Neutrophil (primary cell): Measurements from ENCODE around the gene WBP1.
A peak's percentile ranks its signal among the peaks of the same experiment; 100 is the strongest.
"Not testable (repeated sequence)": the region's sequence is repeated elsewhere in the genome, so short reads cannot be mapped to it uniquely, and the experiment has no call there.

ENCODE experiments used
- H3K27ac ChIP-seq: fragments of 200-600 bp; sonication (generic); 2 replicates; pipeline ENCODE4 v1.5.1; 2016; ENCODE audit warnings: mild to moderate bottlenecking, moderate library complexity
- H3K27me3 ChIP-seq: fragments of 200-600 bp; sonication (generic); 2 replicates; pipeline ENCODE4 v1.6.0; 2016; ENCODE audit warnings: mild to moderate bottlenecking
- H3K36me3 ChIP-seq: fragments of 200-600 bp; sonication (generic); 2 replicates; pipeline ENCODE4 v1.5.1; 2017
- H3K4me1 ChIP-seq, 2 experiments: fragments of 200-600 bp in 1 of 2; sonication (generic) in 1 of 2; 1 replicate in 1 of 2; 2 replicates in 1 of 2; pipeline versions ENCODE4 v1.5.1 to v1.6.1; 2013 to 2016; ENCODE audit warnings: low read depth in 1 of 2, low read length in 1 of 2, mild to moderate bottlenecking in 1 of 2, moderate library complexity in 1 of 2; ENCODE audit not compliant: control insufficient read depth in 1 of 2, insufficient read depth in 1 of 2
- H3K4me3 ChIP-seq, 2 experiments: fragments of 200-600 bp in 1 of 2; sonication (generic) in 1 of 2; 1 replicate in 1 of 2; 2 replicates in 1 of 2; pipeline ENCODE4 v1.5.1; 2013 to 2016; ENCODE audit warnings: low read depth in 1 of 2, low read length in 1 of 2, mild to moderate bottlenecking in 1 of 2, moderate library complexity in 1 of 2
- H3K9me3 ChIP-seq: fragments of 200-600 bp; sonication (generic); 2 replicates; pipeline ENCODE4 v1.5.1; 2016
- TF ChIP-seq, protein P1 (sequence below): fragments of 200-600 bp; sonication (generic); IDR thresholded peaks from 2 replicates; pipeline ENCODE4 v1.5.1; 2016; ENCODE audit warnings: antibody characterized with exemption

Gene WBP1

GRCh38 chr2:74440378-74441169, 17.7 kb upstream of the WBP1 start:
- Histone ChIP-seq H3K4me3 (peak overlapping the region in 1 of 2 experiments; percentile 20), H3K36me3 (no peaks in the 10 kb centered on the region), H3K4me1 (peaks cover 14 to 19% of the 10 kb centered on the region in 2 experiments), H3K9me3 (no peaks in the 10 kb centered on the region), H3K27ac (no peak overlapping the region), H3K27me3 (peaks cover 85% of the 10 kb centered on the region)
- TF ChIP-seq, protein P1, sequence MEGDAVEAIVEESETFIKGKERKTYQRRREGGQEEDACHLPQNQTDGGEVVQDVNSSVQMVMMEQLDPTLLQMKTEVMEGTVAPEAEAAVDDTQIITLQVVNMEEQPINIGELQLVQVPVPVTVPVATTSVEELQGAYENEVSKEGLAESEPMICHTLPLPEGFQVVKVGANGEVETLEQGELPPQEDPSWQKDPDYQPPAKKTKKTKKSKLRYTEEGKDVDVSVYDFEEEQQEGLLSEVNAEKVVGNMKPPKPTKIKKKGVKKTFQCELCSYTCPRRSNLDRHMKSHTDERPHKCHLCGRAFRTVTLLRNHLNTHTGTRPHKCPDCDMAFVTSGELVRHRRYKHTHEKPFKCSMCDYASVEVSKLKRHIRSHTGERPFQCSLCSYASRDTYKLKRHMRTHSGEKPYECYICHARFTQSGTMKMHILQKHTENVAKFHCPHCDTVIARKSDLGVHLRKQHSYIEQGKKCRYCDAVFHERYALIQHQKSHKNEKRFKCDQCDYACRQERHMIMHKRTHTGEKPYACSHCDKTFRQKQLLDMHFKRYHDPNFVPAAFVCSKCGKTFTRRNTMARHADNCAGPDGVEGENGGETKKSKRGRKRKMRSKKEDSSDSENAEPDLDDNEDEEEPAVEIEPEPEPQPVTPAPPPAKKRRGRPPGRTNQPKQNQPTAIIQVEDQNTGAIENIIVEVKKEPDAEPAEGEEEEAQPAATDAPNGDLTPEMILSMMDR = no peak

DNA sequence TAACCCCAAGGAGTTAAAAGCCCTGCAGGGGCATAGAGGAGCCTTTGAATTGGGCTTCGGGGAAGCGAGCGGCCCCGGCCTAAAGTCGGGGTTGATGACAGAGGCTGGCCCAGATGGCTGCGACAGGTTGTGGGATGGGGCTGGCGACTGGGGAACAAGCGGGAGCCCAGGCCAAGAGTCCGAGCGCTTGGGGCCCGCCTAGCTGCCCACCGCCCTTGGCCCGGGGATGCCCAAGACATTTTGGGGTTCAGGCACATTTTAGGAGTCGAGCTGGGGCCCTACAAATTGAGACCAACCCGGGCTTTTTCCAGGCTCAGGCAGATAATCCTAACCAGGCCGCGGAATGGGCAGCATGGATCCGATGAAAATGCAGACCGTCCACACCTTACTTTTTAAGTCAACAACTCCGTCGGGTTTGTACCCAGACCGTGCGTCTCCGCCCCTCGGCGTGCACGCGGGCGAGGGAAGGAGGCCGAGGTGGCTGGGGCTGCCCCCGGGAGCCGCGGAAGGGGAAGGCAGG, 17.0 kb upstream of the WBP1 start:
- Histone ChIP-seq H3K9me3 (no peaks in the 10 kb centered on the region), H3K36me3 (no peaks in the 10 kb centered on the region), H3K27me3 (peaks cover 91% of the 10 kb centered on the region), H3K4me3 (peak overlapping the region in 1 of 2 experiments; percentile 42), H3K27ac (no peak overlapping the region), H3K4me1 (peaks cover 14 to 19% of the 10 kb centered on the region in 2 experiments)
- TF ChIP-seq, protein P1 = no peak

DNA sequence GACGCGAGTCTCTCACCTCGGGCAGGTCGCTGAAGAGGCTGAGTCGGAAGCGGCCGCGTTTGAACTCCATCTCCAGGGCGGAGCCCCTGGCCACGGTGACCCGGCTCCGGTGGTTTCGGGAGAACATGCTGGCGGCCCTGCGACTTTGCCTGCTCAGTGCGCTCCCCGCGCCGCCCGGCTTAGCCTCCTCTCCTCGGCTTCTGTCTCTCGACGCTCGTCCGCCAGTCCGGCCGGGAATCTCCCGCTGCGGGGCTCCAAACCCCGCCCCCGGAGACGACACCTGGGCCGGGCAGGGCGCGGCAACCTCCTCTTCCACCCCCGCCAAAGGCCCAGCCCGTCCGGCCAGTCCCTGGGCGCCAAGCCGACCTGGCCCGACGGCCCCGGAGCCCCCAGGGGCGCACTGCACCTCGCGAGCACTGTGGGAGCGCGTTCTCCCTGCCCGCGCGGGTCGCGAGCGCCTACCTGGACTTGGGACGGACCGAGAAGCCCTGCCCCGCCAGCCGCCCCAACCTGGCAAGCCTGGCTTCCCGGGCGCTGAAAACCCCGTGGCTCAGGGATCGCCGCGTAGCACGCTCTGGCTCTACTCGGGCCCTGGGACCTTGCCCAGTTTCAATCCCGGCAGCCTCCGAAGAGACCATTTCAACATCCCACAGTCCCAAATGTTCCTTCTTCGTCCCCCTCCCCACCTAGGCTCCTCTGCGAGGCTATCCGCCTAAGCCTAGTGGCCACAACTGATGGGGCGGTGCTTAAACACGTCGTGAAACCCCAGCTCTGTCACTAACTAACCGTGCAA, 16.4 kb upstream of the WBP1 start, which contains the start of gene RTKN:
TSS of gene RTKN (minus strand) at position 248 of the 793 bp plus-strand sequence. CDS start at position 127, 121 bp downstream.
- Histone ChIP-seq H3K27ac (no peak within 1 kb of the TSS), H3K9me3 (no peaks in the 10 kb centered on the region), H3K4me1 (peaks cover 14 to 19% of the 10 kb centered on the region in 2 experiments), H3K36me3 (no peaks in the 10 kb centered on the region), H3K27me3 (peaks cover 98% of the 10 kb centered on the region), H3K4me3 (peak within 1 kb of the TSS in 1 of 2 experiments; percentile 42)
- TF ChIP-seq, protein P1 = no peak

DNA sequence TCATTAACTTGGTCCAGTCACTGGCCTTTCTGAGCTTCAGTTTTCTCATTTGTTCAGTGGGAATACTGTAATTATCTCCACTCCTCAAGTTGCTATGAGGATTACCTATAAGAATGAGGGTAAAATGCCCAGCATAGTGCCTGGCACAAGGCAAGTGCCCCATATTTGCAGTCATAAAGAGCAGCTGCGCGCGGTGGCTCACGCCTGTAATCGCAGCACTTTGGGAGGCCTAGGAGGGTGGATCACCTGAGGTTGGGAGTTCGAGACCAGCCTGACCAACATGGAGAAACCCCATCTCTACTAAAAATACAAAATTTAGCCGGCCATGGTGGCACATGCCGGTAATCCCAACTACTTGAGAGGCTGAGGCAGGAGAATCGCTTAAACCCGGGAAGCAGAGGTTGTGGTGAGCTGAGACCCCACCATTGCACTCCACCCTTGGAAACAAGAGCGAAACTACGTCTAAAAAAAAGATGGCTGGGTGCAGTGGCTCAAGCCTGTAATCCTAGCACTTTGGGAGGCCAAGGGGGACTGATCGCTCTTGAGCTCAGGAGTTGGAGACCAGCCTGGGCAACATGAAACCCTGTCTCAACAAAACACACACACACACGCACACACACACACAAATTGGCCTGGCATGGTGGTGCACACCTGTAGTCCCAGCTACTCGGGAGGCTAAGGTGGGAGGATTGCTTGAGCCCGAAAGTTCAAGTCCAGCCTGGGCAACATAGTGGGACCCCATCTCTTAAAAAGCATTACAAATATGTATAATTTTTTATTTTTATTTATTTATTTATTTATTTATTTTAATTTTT, 15.5 kb upstream of the WBP1 start:
- not testable (repeated sequence) for H3K9me3 ChIP-seq, H3K27ac ChIP-seq, H3K36me3 ChIP-seq, H3K4me3 ChIP-seq
- Histone ChIP-seq H3K4me1 (peaks cover 14 to 19% of the 10 kb centered on the region in 2 experiments), H3K27me3 (peaks cover 100% of the 10 kb centered on the region)

DNA sequence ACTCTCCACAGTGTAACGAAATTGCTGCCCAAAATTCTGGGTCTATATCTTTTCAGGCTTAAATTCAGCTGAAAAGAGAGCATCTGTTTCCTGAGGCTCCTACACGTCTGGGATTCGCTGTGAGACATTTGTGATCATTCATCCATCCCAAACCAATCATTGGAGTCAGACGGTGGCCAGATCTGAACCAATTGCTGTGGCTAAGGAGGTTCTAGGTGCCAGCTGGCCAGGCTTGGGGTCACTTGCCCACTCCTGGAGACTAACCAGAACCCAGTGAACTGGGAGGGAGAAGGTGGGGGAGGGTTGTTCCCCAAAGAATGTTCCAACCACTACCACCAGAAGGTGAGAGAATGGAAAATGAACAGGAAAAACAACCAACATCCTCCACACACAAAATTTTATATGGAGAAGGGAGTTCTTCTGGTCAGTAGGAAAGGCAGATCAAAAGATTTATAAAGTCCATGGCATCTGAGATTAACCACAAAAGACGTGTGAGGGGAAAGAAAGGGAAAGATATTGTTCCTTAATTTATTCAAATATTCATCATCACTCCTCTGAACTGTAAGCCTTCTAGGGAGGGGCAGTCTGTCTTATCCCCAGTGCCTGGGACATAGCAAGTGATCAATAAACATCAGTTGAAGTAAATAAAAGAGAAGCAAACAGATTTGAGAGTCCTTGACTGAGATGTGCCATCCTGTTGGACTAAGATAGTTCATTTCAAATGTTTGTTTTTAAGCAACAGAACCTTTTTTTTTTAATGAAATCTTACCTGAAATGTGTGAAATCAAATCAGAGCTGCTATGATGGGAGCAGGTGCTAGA, 13.5 kb upstream of the WBP1 start:
- peaks cover 14 to 19% of the 10 kb centered on the region in 2 experiments for H3K4me1 ChIP-seq
- TF ChIP-seq, protein P1 = no peak
- peaks cover 84% of the 10 kb centered on the region for H3K27me3 ChIP-seq
- no peaks in the 10 kb centered on the region for H3K36me3 ChIP-seq
- no peaks in the 10 kb centered on the region for H3K9me3 ChIP-seq
- H3K4me3 ChIP-seq = no peak overlapping the region
- H3K27ac ChIP-seq = no peak overlapping the region
